H1 (cell line): ENCODE data around the gene SPC24.

Experiments
- BRCA1 ChIP-seq: IDR thresholded peaks from 2 replicates; pipeline ENCODE4 v1.6.1; 2012; ENCODE audit warnings: low read depth, low read length, improper control_type of control experiment
- CREB1 ChIP-seq: IDR thresholded peaks from 2 replicates; pipeline ENCODE4 v1.6.1; 2012; ENCODE audit warnings: inconsistent platforms
- EP300 ChIP-seq, 2 experiments: IDR thresholded peaks; 1 replicate in 1 of 2; 2 replicates in 1 of 2; pipeline ENCODE4 v1.6.1; 2011 to 2012; ENCODE audit warnings: low read depth in 2 of 2, low read length in 2 of 2, mild to moderate bottlenecking in 2 of 2, borderline replicate concordance in 1 of 2, inconsistent platforms in 1 of 2, moderate library complexity in 1 of 2
- HDAC6 ChIP-seq: IDR thresholded peaks from one replicate; pipeline ENCODE4 v1.7.1; 2012; ENCODE audit warnings: low read depth, mild to moderate bottlenecking, inconsistent platforms, low read length, moderate library complexity
- NRF1 ChIP-seq: IDR thresholded peaks from 2 replicates; pipeline ENCODE4 v1.6.1; 2011; ENCODE audit warnings: mild to moderate bottlenecking, low read depth, low read length, improper control_type of control experiment
- RFX5 ChIP-seq: IDR thresholded peaks from 2 replicates; pipeline ENCODE4 v1.6.1; 2011; ENCODE audit warnings: low read depth, low read length, improper control_type of control experiment, borderline replicate concordance
- SP1 ChIP-seq: IDR thresholded peaks from 2 replicates; pipeline ENCODE4 v1.6.1; 2011; ENCODE audit warnings: low read depth, low read length
- SP4 ChIP-seq: IDR thresholded peaks from 2 replicates; pipeline ENCODE4 v1.6.1; 2012; ENCODE audit warnings: low read length, inconsistent platforms
- TAF1 ChIP-seq: IDR thresholded peaks from 2 replicates; pipeline ENCODE4 v1.6.1; 2011; ENCODE audit warnings: mild to moderate bottlenecking, low read depth, low read length
- TAF7 ChIP-seq: optimal IDR thresholded peaks from 2 replicates; pipeline ENCODE3; 2011; ENCODE audit warnings: low read depth, mild to moderate bottlenecking, inconsistent platforms, low read length, moderate library complexity, borderline replicate concordance
- TBP ChIP-seq: IDR thresholded peaks from 2 replicates; pipeline ENCODE4 v1.6.1; 2011; ENCODE audit warnings: low read depth, low read length, improper control_type of control experiment
- TF ChIP-seq, protein P1 (sequence below), 3 experiments: IDR thresholded peaks; 1 replicate in 2 of 3; 2 replicates in 1 of 3; pipeline versions ENCODE4 v1.5.1 to v1.6.1; 2011; ENCODE audit warnings: low read length in 3 of 3, mild to moderate bottlenecking in 3 of 3, inconsistent platforms in 2 of 3, low read depth in 1 of 3, moderate library complexity in 1 of 3; ENCODE audit not compliant: insufficient read depth in 1 of 3; ENCODE audit errors: control extremely low read depth in 1 of 3

DNA sequence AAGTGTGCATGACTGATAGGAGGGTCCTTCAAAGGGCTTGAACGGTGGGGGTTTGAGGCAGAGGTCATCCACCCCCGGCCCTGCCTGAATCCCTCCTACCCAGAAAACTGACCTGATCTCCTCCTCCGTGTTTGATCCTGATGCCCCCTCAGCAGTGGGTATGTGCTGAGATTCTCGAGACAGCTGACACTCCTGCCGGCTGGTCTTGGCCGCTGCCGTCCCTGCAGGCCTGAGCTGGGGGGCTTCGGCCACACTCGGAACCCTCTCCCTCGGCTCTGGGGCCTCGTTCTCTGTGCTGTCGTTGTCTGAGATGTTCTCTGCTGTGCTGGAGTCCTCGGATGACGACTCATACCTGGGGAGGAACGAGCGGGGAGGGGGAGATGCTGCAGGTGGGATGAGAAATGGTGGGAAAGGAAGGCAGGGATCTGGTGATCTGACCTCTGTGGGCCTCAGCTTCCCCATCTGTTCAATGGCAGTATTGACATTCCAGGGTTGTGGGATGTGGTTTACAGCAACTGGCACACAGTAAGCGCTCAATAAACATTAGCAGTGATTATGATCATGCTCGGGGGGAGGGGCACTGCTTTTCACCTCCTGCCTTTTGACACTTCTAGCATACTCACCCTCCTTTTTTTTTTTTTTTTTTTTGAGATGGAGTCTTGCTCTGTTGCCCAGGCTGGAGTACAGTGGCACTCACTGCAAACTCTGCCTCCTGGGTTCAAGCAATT, 21.0 kb upstream of the SPC24 start:
- TF ChIP-seq, protein P1, sequence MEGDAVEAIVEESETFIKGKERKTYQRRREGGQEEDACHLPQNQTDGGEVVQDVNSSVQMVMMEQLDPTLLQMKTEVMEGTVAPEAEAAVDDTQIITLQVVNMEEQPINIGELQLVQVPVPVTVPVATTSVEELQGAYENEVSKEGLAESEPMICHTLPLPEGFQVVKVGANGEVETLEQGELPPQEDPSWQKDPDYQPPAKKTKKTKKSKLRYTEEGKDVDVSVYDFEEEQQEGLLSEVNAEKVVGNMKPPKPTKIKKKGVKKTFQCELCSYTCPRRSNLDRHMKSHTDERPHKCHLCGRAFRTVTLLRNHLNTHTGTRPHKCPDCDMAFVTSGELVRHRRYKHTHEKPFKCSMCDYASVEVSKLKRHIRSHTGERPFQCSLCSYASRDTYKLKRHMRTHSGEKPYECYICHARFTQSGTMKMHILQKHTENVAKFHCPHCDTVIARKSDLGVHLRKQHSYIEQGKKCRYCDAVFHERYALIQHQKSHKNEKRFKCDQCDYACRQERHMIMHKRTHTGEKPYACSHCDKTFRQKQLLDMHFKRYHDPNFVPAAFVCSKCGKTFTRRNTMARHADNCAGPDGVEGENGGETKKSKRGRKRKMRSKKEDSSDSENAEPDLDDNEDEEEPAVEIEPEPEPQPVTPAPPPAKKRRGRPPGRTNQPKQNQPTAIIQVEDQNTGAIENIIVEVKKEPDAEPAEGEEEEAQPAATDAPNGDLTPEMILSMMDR (IDR thresholded peaks at IDR 0.05; ENCODE audit: control extremely low read depth in 1 of 3, insufficient read depth in 1 of 3, low read depth in 1 of 3, low read length in 3 of 3), result no peak
- TF ChIP-seq SP1 (no peak), HDAC6 (no peak), NRF1 (no peak), SP4 (no peak), EP300 (IDR thresholded peaks at IDR 0.05; ENCODE audit: borderline replicate concordance in 1 of 2, low read depth in 2 of 2, low read length in 2 of 2) (no peak), TAF1 (no peak), TAF7 (no peak), CREB1 (no peak), TBP (no peak), BRCA1 (no peak), RFX5 (no peak)
